ENCODE data around the gene ADCYAP1.

Gene ADCYAP1

DNA sequence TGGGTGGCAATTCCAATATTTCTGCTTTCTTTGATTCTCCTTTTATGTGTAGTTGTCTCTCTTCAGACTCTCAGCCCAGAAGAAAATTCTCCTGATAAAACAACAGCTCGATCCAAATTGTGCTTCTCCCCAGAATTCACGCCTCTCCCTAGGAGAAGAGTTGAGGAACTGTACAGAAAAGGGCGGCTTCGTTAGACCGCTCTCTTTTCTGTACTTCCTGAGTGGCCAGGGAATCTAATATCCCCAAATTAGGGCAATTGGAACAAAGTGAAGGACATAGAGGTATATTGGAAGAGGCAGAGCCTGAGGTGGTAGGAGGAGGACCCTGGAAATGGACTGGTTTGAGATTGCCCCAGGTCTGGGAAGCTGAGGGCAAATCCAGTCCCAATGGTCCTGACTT, 5.6 kb downstream of the ADCYAP1 start:
- DNase-seq (ENCODE audit: low read depth): no peak
- TF ChIP-seq, protein P1, sequence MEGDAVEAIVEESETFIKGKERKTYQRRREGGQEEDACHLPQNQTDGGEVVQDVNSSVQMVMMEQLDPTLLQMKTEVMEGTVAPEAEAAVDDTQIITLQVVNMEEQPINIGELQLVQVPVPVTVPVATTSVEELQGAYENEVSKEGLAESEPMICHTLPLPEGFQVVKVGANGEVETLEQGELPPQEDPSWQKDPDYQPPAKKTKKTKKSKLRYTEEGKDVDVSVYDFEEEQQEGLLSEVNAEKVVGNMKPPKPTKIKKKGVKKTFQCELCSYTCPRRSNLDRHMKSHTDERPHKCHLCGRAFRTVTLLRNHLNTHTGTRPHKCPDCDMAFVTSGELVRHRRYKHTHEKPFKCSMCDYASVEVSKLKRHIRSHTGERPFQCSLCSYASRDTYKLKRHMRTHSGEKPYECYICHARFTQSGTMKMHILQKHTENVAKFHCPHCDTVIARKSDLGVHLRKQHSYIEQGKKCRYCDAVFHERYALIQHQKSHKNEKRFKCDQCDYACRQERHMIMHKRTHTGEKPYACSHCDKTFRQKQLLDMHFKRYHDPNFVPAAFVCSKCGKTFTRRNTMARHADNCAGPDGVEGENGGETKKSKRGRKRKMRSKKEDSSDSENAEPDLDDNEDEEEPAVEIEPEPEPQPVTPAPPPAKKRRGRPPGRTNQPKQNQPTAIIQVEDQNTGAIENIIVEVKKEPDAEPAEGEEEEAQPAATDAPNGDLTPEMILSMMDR (conservative IDR thresholded peaks at IDR 0.05; ENCODE audit: low read length): no peak
- no peak overlapping the region for H3K4me3 ChIP-seq (ENCODE audit: low read length)

GRCh38 chr18:911025-911424, 6.4 kb downstream of the ADCYAP1 start:
- no peak for DNase-seq (ENCODE audit: low read depth)
- TF ChIP-seq, protein P1 (conservative IDR thresholded peaks at IDR 0.05; ENCODE audit: low read length): no peak
- no peak overlapping the region for H3K4me3 ChIP-seq (ENCODE audit: low read length)

- no peak for DNase-seq (ENCODE audit: low read depth)
- TF ChIP-seq, protein P1 (conservative IDR thresholded peaks at IDR 0.05; ENCODE audit: low read length): no peak
- H3K4me3 ChIP-seq (ENCODE audit: low read length): no peak overlapping the region
Measured at GRCh38 chr18:911486-911885, 6.8 kb downstream of the ADCYAP1 start.

- TF ChIP-seq, protein P1 (conservative IDR thresholded peaks at IDR 0.05; ENCODE audit: low read length): no peak
- no peak for DNase-seq (ENCODE audit: low read depth)
- H3K4me3 ChIP-seq (ENCODE audit: low read length): no peak overlapping the region
Measured at GRCh38 chr18:916562-916961, 11.9 kb downstream of the ADCYAP1 start.

GRCh38 chr18:919078-919477, 14.4 kb downstream of the ADCYAP1 start:
- TF ChIP-seq, protein P1 (conservative IDR thresholded peaks at IDR 0.05; ENCODE audit: low read length): no peak
- no peak overlapping the region for H3K4me3 ChIP-seq (ENCODE audit: low read length)
- no peak for DNase-seq (ENCODE audit: low read depth)

DNA sequence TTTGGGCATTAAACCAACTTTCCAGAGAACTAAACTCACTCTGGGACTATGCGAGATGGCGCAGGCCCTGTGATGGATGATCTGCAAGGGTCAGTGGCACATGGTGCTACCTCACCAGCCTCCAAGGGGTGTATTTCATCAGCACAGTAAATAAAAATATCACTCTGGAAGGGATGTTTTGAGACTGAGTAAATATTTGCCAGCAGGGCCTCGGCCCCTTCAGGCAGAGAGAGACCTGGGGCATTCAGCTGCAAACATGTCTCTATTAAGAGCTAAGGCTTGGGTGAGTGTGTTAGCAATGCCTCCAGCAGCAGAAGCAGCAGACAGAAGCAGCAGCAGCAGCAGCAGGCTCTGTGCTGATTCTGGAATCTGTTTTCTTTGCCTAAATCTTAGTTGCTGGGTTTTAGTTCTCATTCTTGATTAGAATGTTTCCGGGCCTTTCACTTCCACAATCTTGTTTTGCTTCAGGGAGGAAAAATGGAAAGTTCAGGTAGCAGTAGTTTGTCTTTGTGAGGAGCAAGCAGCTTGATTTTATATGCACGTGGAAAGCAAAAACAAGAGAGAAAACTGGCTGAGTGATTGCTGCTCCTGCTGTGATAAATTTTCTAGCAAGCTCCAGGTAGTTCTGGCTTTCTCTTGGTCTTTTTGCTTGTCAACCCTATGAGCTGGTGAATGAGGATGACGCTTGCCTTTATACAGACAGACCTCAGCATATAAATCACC, 18.6 kb downstream of the ADCYAP1 start:
- no peak overlapping the region for H3K4me3 ChIP-seq (ENCODE audit: low read length)
- TF ChIP-seq, protein P1 (conservative IDR thresholded peaks at IDR 0.05; ENCODE audit: low read length): no peak
- no peak for DNase-seq (ENCODE audit: low read depth)

DNA sequence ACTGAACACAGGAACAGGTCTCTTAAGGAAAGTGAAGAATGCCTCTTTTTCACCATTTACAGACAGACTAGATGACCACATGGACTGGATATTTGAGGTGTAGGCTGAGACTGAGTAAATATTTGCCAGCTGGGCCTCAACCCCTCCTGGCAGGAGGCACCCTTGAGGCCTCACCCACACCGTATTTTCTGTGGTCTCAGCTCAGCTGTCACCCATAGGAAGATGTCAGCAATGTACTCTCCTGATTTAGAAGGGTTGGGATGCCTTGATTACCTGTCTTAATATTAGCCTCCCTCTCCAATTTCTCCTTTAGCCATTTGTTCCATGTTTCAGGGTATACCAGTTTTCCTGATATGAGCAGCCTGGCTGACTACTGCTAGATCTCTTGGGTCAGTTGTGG, 20.3 kb downstream of the ADCYAP1 start:
- no peak for DNase-seq (ENCODE audit: low read depth)
- H3K4me3 ChIP-seq (ENCODE audit: low read length): no peak overlapping the region
- TF ChIP-seq, protein P1 (conservative IDR thresholded peaks at IDR 0.05; ENCODE audit: low read length): no peak

Data from AG10803 (cell line).